ENCODE data around the gene COX7C. TPM values are rescaled to one million over a fixed set of nuclear protein-coding genes. Genes with fewer than 3 reads are reported as not detected.

The COX7C gene
- total and polyA plus RNA-seq, 9 of the 15 experiments (the other 6 are each of a cell fraction or from before 2014, with no cell fraction given) = 576 to 1,783 (median 996) TPM

GRCh38 chr5:86617756-86618576 is at the start of gene COX7C (continued):
- TF ChIP-seq ARID3B (CRISPR knock-in tag; IDR thresholded peaks at IDR 0.05; ENCODE audit: borderline replicate concordance) = no peak
- no peak for TF ChIP-seq FOXK1 (CRISPR knock-in tag; IDR thresholded peaks at IDR 0.05; ENCODE audit: borderline replicate concordance)
- TF ChIP-seq TRIM28 (IDR thresholded peaks at IDR 0.05) = no peak
- no peak for TF ChIP-seq U2AF1 (optimal IDR thresholded peaks at IDR 0.05; ENCODE audit: low read depth, low read length)
- no peak for TF ChIP-seq DNMT1 (IDR thresholded peaks at IDR 0.05)
- TF ChIP-seq CCAR2 (IDR thresholded peaks at IDR 0.05; ENCODE audit: low read depth, low read length) = no peak
- peak in 1 of 2 experiments; percentile 53; a peak in 2 of 4 replicates for TF ChIP-seq MNT (conservative IDR thresholded peaks at IDR 0.05)
- TF ChIP-seq SMARCA5 (IDR thresholded peaks at IDR 0.05) = no peak
- no peak for TF ChIP-seq SP2 (IDR thresholded peaks at IDR 0.05; ENCODE audit: extremely low read depth, low read depth, low read length, poor library complexity, severe bottlenecking)
- TF ChIP-seq ZNF77 (CRISPR knock-in tag; IDR thresholded peaks at IDR 0.05) = no peak
- TF ChIP-seq ZNF609 (CRISPR knock-in tag; IDR thresholded peaks at IDR 0.05; ENCODE audit: borderline replicate concordance) = no peak
- no peak for TF ChIP-seq PTRF (tag; IDR thresholded peaks at IDR 0.05)
- TF ChIP-seq NFXL1 (CRISPR knock-in tag; IDR thresholded peaks at IDR 0.05) = no peak
- peak; percentile 90 for TF ChIP-seq POLR2B (IDR thresholded peaks at IDR 0.05; ENCODE audit: low read depth, partially characterized antibody)
- no peak for TF ChIP-seq NR2C2 (CRISPR knock-in tag; IDR thresholded peaks at IDR 0.05)
- peak; percentile 89 for TF ChIP-seq NR2C2 (tag; IDR thresholded peaks at IDR 0.05)
- TF ChIP-seq E2F3 (CRISPR knock-in tag; IDR thresholded peaks at IDR 0.05) = peak; percentile 35; the same call in 1 of the 2 replicates
- TF ChIP-seq ARID3A (IDR thresholded peaks at IDR 0.05; ENCODE audit: borderline replicate concordance, low read depth, low read length) = no peak
